ENCODE data around the gene DNAH5. TPM values are rescaled to one million over a fixed set of nuclear protein-coding genes. Genes with fewer than 3 reads are reported as not detected.
A peak's percentile ranks its signal among the peaks of the same experiment; 100 is the strongest.

The DNAH5 gene
- total and polyA plus RNA-seq, 2 donors (not counting 3 experiments of a cell fraction or from before 2014, with no cell fraction given) = 0.23 to 1.7 TPM

DNA sequence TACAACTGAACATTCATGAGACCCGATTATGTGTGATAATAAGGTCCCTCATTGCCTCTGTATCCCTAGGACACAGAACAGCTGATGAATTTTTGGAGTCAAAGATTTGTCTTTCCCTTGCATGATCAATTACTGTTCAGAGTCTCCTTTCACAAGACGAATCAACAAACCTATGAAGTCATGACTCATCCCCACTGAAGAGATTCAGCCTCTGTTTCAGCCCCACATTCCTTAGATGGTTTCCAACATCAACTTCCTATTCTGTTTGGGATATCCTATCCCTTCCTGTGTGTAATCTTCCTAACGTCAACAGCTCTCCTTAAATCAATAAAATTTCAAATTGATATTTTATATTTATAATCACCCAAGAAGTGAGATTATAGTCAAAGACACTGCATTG, 199.0 kb downstream of the DNAH5 start:
- DNase-seq (ENCODE audit: low read depth, low spot score) = peak; percentile 60
- BruUV-seq (replicated peaks) = no TSS peak
- Histone ChIP-seq H3K27me3 (ENCODE audit: control insufficient read depth in 2 of 2, insufficient read depth in 2 of 2, low read length in 2 of 2) (no peaks in the 10 kb centered on the region), H2AFZ (ENCODE audit: low read depth, low read length) (no peak overlapping the region), H3K4me2 (ENCODE audit: insufficient read depth, low read length) (peak overlapping the region; percentile 46), H3K79me2 (ENCODE audit: control insufficient read depth, insufficient read depth, low read length) (no peaks in the 10 kb centered on the region), H3K4me1 (ENCODE audit: control insufficient read depth, extremely low read depth, insufficient read depth, low read length) (peaks cover 5% of the 10 kb centered on the region), H3K36me3 (ENCODE audit: control insufficient read depth in 2 of 2, extremely low read depth in 1 of 2, insufficient read depth in 2 of 2, low read length in 2 of 2) (no peaks in the 10 kb centered on the region), H3K9me3 (replicated peaks; ENCODE audit: control insufficient read depth, insufficient read depth, low read length) (no peaks in the 10 kb centered on the region), H3K9me1 (replicated peaks; ENCODE audit: control insufficient read depth, extremely low read depth, insufficient read depth, low read length) (no peaks in the 10 kb centered on the region), H3K27ac (ENCODE audit: insufficient read depth, low read depth, low read length) (peak overlapping the region; percentile 5), H3K9ac (replicated peaks; ENCODE audit: extremely low read depth, insufficient read depth, low read length) (no peak overlapping the region), H3K4me3 (replicated peaks in 1 of 3; ENCODE audit: insufficient read depth in 1 of 3, low read depth in 1 of 3, low read length in 3 of 3) (no peak overlapping the region), H4K20me1 (replicated peaks; ENCODE audit: control insufficient read depth, extremely low read depth, insufficient read depth, low read length) (no peaks in the 10 kb centered on the region)
- dilution Hi-C loops (cut with MboI; ENCODE audit: extremely low pct_ligation_motif_present, low sequenced_read_pairs) = no loop called here
- ChIA-PET POLR2A (no interaction called here), CTCF (no interaction called here)
- intact Hi-C loops (cut with micrococcal nuclease) = no loop called here
- TF ChIP-seq MAX (IDR thresholded peaks at IDR 0.05; ENCODE audit: insufficient read depth, insufficient read length) = no peak
- TF ChIP-seq JUN (IDR thresholded peaks at IDR 0.05; ENCODE audit: borderline replicate concordance, insufficient read depth, insufficient read length, low read depth) = peak; percentile 42
- TF ChIP-seq POLR2AphosphoS5 (IDR thresholded peaks at IDR 0.05; ENCODE audit: insufficient read depth, low read depth, low read length) = no peak
- TF ChIP-seq FOS (IDR thresholded peaks at IDR 0.05; ENCODE audit: borderline replicate concordance, insufficient read depth, low read length) = peak; percentile 90
- no peak for TF ChIP-seq POLR2A (IDR thresholded peaks at IDR 0.05; ENCODE audit: low read depth, low read length)
- TF ChIP-seq EZH2 (IDR thresholded peaks at IDR 0.05; ENCODE audit: borderline replicate concordance, low read depth, low read length, severe bottlenecking) = no peak
- TF ChIP-seq CTCF (IDR thresholded peaks at IDR 0.05; ENCODE audit: extremely low read depth in 1 of 2, insufficient read depth in 1 of 2, low read depth in 1 of 2, low read length in 2 of 2) = no peak
- TF ChIP-seq GATA2 (IDR thresholded peaks at IDR 0.05; ENCODE audit: insufficient read depth, insufficient read length, low read depth, low read length) = no peak
- no peak for TF ChIP-seq MYC (IDR thresholded peaks at IDR 0.05; ENCODE audit: low read depth, low read length)
- peak; percentile 82 for FAIRE-seq

All from endothelial cell of umbilical vein (primary cell).